HUES48 (cell line): ENCODE measurements around the gene AMBP.

Source experiments
- H3K27ac ChIP-seq: one replicate; pipeline ENCODE4 v1.7.0; 2013; ENCODE audit warnings: low read depth, low read length, inconsistent platforms
- H3K27me3 ChIP-seq: 2 replicates; pipeline ENCODE4 v1.6.1; 2013; ENCODE audit warnings: mild to moderate bottlenecking, low read length; ENCODE audit not compliant: control insufficient read depth, insufficient read depth
- H3K36me3 ChIP-seq: 2 replicates; pipeline ENCODE4 v1.6.1; 2013; ENCODE audit warnings: low read length; ENCODE audit not compliant: control insufficient read depth, insufficient read depth
- H3K4me1 ChIP-seq: 2 replicates; pipeline ENCODE4 v1.6.1; 2013; ENCODE audit warnings: mild to moderate bottlenecking, low read length; ENCODE audit not compliant: control insufficient read depth, insufficient read depth
- H3K4me3 ChIP-seq: 2 replicates; pipeline ENCODE4 v1.5.1; 2013; ENCODE audit warnings: mild to moderate bottlenecking, low read depth, low read length
- H3K9ac ChIP-seq: 2 replicates; pipeline ENCODE4 v1.6.1; 2013; ENCODE audit warnings: mild to moderate bottlenecking, low read depth, low read length, moderate library complexity
- H3K9me3 ChIP-seq: 2 replicates; pipeline ENCODE4 v1.6.1; 2013; ENCODE audit warnings: low read length; ENCODE audit not compliant: control insufficient read depth, insufficient read depth

Gene AMBP

GRCh38 chr9:114027159-114027862, 50.8 kb downstream of the AMBP start:
- Histone ChIP-seq H3K27ac (no peak overlapping the region), H3K4me1 (no peaks in the 10 kb centered on the region), H3K9ac (no peak overlapping the region), H3K36me3 (peaks cover 33% of the 10 kb centered on the region), H3K4me3 (no peak overlapping the region), H3K9me3 (peaks cover 7% of the 10 kb centered on the region), H3K27me3 (no peaks in the 10 kb centered on the region)

GRCh38 chr9:114026335-114026734, 51.8 kb downstream of the AMBP start:
- Histone ChIP-seq H3K4me1 (no peaks in the 10 kb centered on the region), H3K27ac (no peak overlapping the region), H3K36me3 (peaks cover 29% of the 10 kb centered on the region)

GRCh38 chr9:114025760-114026159, 52.3 kb downstream of the AMBP start:
- Histone ChIP-seq H3K9ac (no peak overlapping the region), H3K4me3 (no peak overlapping the region), H3K36me3 (peaks cover 27% of the 10 kb centered on the region), H3K27ac (no peak overlapping the region), H3K27me3 (no peaks in the 10 kb centered on the region), H3K4me1 (no peaks in the 10 kb centered on the region), H3K9me3 (peaks cover 7% of the 10 kb centered on the region)

More at GRCh38 chr9:114026335-114026734, 51.8 kb downstream of the AMBP start:
- peaks cover 7% of the 10 kb centered on the region for H3K9me3 ChIP-seq
- no peak overlapping the region for H3K4me3 ChIP-seq
- H3K9ac ChIP-seq, result no peak overlapping the region
- no peaks in the 10 kb centered on the region for H3K27me3 ChIP-seq

- no peak overlapping the region for H3K9ac ChIP-seq
- H3K36me3 ChIP-seq, result peaks cover 24% of the 10 kb centered on the region
- no peaks in the 10 kb centered on the region for H3K4me1 ChIP-seq
- peaks cover 7% of the 10 kb centered on the region for H3K9me3 ChIP-seq
- H3K27me3 ChIP-seq, result no peaks in the 10 kb centered on the region
- H3K27ac ChIP-seq, result no peak overlapping the region
- H3K4me3 ChIP-seq, result no peak overlapping the region
These were observed 52.8 kb downstream of the AMBP start for GRCh38 chr9:114025196-114025753.

- H3K4me3 ChIP-seq, result no peak overlapping the region
- H3K27ac ChIP-seq, result no peak overlapping the region
- peaks cover 11% of the 10 kb centered on the region; the same call in 1 of the 2 replicates for H3K36me3 ChIP-seq
These were observed 54.1 kb downstream of the AMBP start for GRCh38 chr9:114023961-114024360.

GRCh38 chr9:114021578-114021977, 56.5 kb downstream of the AMBP start:
- Histone ChIP-seq H3K9me3 (peaks cover 7% of the 10 kb centered on the region), H3K9ac (no peak overlapping the region), H3K27me3 (no peaks in the 10 kb centered on the region), H3K4me3 (no peak overlapping the region), H3K4me1 (no peaks in the 10 kb centered on the region), H3K36me3 (peaks cover 25% of the 10 kb centered on the region), H3K27ac (no peak overlapping the region)

More at GRCh38 chr9:114023961-114024360, 54.1 kb downstream of the AMBP start:
- no peaks in the 10 kb centered on the region for H3K4me1 ChIP-seq
- no peak overlapping the region for H3K9ac ChIP-seq
- no peaks in the 10 kb centered on the region for H3K27me3 ChIP-seq
- peaks cover 7% of the 10 kb centered on the region for H3K9me3 ChIP-seq

GRCh38 chr9:114017741-114018715, 60.1 kb downstream of the AMBP start:
- H3K9ac ChIP-seq, result no peak overlapping the region
- no peaks in the 10 kb centered on the region for H3K4me1 ChIP-seq
- H3K36me3 ChIP-seq, result peaks cover 25% of the 10 kb centered on the region
- H3K27ac ChIP-seq, result no peak overlapping the region
- H3K4me3 ChIP-seq, result no peak overlapping the region
- H3K9me3 ChIP-seq, result peaks cover 4% of the 10 kb centered on the region; the same call in 1 of the 2 replicates
- no peaks in the 10 kb centered on the region for H3K27me3 ChIP-seq

- Histone ChIP-seq H3K9me3 (no peaks in the 10 kb centered on the region), H3K4me1 (no peaks in the 10 kb centered on the region), H3K27ac (no peak overlapping the region), H3K27me3 (no peaks in the 10 kb centered on the region), H3K9ac (no peak overlapping the region), H3K36me3 (peaks cover 29% of the 10 kb centered on the region), H3K4me3 (no peak overlapping the region)
These were observed 61.3 kb downstream of the AMBP start for GRCh38 chr9:114016629-114017423.

- no peak overlapping the region for H3K4me3 ChIP-seq
- peaks cover 4% of the 10 kb centered on the region for H3K4me1 ChIP-seq
- no peaks in the 10 kb centered on the region for H3K9me3 ChIP-seq
- H3K9ac ChIP-seq, result no peak overlapping the region
- peaks cover 29% of the 10 kb centered on the region for H3K36me3 ChIP-seq
- no peaks in the 10 kb centered on the region for H3K27me3 ChIP-seq
- no peak overlapping the region for H3K27ac ChIP-seq
These were observed 62.0 kb downstream of the AMBP start for GRCh38 chr9:114016101-114016500.

GRCh38 chr9:114015607-114016006, 62.5 kb downstream of the AMBP start:
- Histone ChIP-seq H3K9me3 (no peaks in the 10 kb centered on the region), H3K4me3 (no peak overlapping the region), H3K27ac (no peak overlapping the region), H3K4me1 (peaks cover 4% of the 10 kb centered on the region), H3K36me3 (peaks cover 29% of the 10 kb centered on the region), H3K27me3 (no peaks in the 10 kb centered on the region), H3K9ac (no peak overlapping the region)
